ENCODE data around the gene RABGAP1L. TPM values are rescaled to one million over a fixed set of nuclear protein-coding genes. Genes with fewer than 3 reads are reported as not detected.
A peak's percentile ranks its signal among the peaks of the same experiment; 100 is the strongest.

RABGAP1L gene
- total and polyA plus RNA-seq, 11 donors: 18.6 to 195 (median 98.4) TPM

- no peak overlapping the region for H3K4me3 ChIP-seq
- no peaks in the 10 kb centered on the region for H3K36me3 ChIP-seq
- no peaks in the 10 kb centered on the region for H3K4me1 ChIP-seq
- no peaks in the 10 kb centered on the region for H3K27me3 ChIP-seq
- TF ChIP-seq POLR2A (IDR thresholded peaks at IDR 0.05) (no peak), CTCF (IDR thresholded peaks at IDR 0.05) (no peak)
- 61 to 75% (median 67%) methylated on average over 2 of the region's 2 CpGs for WGBS, 4 donors
- no peak overlapping the region for H3K27ac ChIP-seq
- DNase-seq (no peak), ATAC-seq (no peak)
- intact Hi-C loops (cut with DNase I): no loop called here
- peaks cover 0 to 5% (median 0%) of the 10 kb centered on the region in 12 donors for H3K9me3 ChIP-seq
These were observed 464.2 kb downstream of the RABGAP1L start for GRCh38 chr1:174623324-174624035.

GRCh38 chr1:174626031-174627025, 467.0 kb downstream of the RABGAP1L start:
- TF ChIP-seq POLR2A (IDR thresholded peaks at IDR 0.05) (no peak), CTCF (IDR thresholded peaks at IDR 0.05) (no peak)
- Histone ChIP-seq H3K4me1 (no peaks in the 10 kb centered on the region), H3K27ac (no peak overlapping the region), H3K4me3 (no peak overlapping the region), H3K36me3 (no peaks in the 10 kb centered on the region), H3K9me3 (peaks cover 0 to 3% (median 0%) of the 10 kb centered on the region in 12 donors), H3K27me3 (no peaks in the 10 kb centered on the region)
- intact Hi-C loops (cut with DNase I): no loop called here
- WGBS, 4 donors: 80 to 91% (median 85%) methylated on average over 6 of the region's 6 CpGs
- ATAC-seq (peak in 1 of 4 donors; percentile 37), DNase-seq (no peak)

GRCh38 chr1:174637487-174637886, 478.2 kb downstream of the RABGAP1L start:
- ATAC-seq (no peak), DNase-seq (no peak)
- Histone ChIP-seq H3K9me3 (peaks cover 0 to 3% (median 0%) of the 10 kb centered on the region in 12 donors), H3K4me3 (no peak overlapping the region), H3K27ac (no peak overlapping the region), H3K4me1 (no peaks in the 10 kb centered on the region), H3K36me3 (peaks cover 0 to 12% (median 8%) of the 10 kb centered on the region in 9 donors), H3K27me3 (no peaks in the 10 kb centered on the region)
- 94 to 97% (median 95%) methylated on average over 4 of the region's 4 CpGs for WGBS, 4 donors
- no peak for TF ChIP-seq CTCF (IDR thresholded peaks at IDR 0.05)
- TF ChIP-seq POLR2A (IDR thresholded peaks at IDR 0.05): no peak
- intact Hi-C loops (cut with DNase I): no loop called here

GRCh38 chr1:174639461-174639860, 480.1 kb downstream of the RABGAP1L start:
- H3K36me3 ChIP-seq: peaks cover 0 to 12% (median 8%) of the 10 kb centered on the region in 9 donors
- H3K27me3 ChIP-seq: no peaks in the 10 kb centered on the region
- no peak for DNase-seq
- intact Hi-C loops (cut with DNase I): no loop called here
- TF ChIP-seq CTCF (IDR thresholded peaks at IDR 0.05): no peak
- no peak for TF ChIP-seq POLR2A (IDR thresholded peaks at IDR 0.05)
- no peak for ATAC-seq
- H3K9me3 ChIP-seq: peaks cover 0 to 3% (median 0%) of the 10 kb centered on the region in 12 donors
- H3K4me1 ChIP-seq: no peaks in the 10 kb centered on the region
- H3K4me3 ChIP-seq: no peak overlapping the region
- no peak overlapping the region for H3K27ac ChIP-seq
- WGBS, 4 donors: 79 to 88% (median 83%) methylated on average over 1 of the region's 1 CpG
